A549 (cell line): Measurements from ENCODE around the gene MGAT5B. TPM values are rescaled to one million over a fixed set of nuclear protein-coding genes. Genes with fewer than 3 reads are reported as not detected.

Experiments
- ATAC-seq, 2 experiments: fragments of 200-7000 bp in 1 of 2; fragments of >200 bp in 1 of 2; cut with Nextera tagmentation in 1 of 2; cut with Tn5 transposase in 1 of 2; 3 replicates each; pipeline versions ENCODE4 v1.8.0 to v1.9.1; 2018 to 2020; ENCODE audit warnings: mild to moderate bottlenecking in 1 of 2, moderate library complexity in 1 of 2
- CTCF ChIA-PET: fragments of 300-600 bp; sonication (Branson Sonifier 250); formaldehyde crosslinking; extraction: SDS; loops from one replicate; lab custom pipeline; 2021; ENCODE audit warnings: antibody characterized with exemption, inconsistent platforms; lab: Yijun Ruan, JAX
- POLR2A ChIA-PET: fragments of 350-600 bp; formaldehyde crosslinking; extraction: SDS; loops from one replicate; lab custom pipeline; 2021; ENCODE audit warnings: antibody characterized with exemption, inconsistent platforms; lab: Yijun Ruan, JAX
- DNase-seq, 2 experiments: peaks; one replicate each; pipeline versions ENCODE4 v3.0.0 to v3.0.0-alpha.2; 2011 to 2016; ENCODE audit warnings: low read depth in 1 of 2, low spot score in 1 of 2
- FAIRE-seq: peaks from 2 replicates; lab custom pipeline; 2011; peaks lifted over from hg19 to GRCh38; lab: Jason Lieb, UNC
- H3K27ac ChIP-seq, 2 experiments: fragments of >200 bp; sonication (Bioruptor Twin); formaldehyde crosslinking; 3 replicates each; pipeline ENCODE4 v1.5.1; 2016 to 2017
- H3K4me1 ChIP-seq: fragments of >200 bp; sonication (Bioruptor Twin); formaldehyde crosslinking; 3 replicates; pipeline ENCODE4 v1.6.1; 2016
- H3K4me2 ChIP-seq: fragments of >200 bp; sonication (Bioruptor Twin); formaldehyde crosslinking; 3 replicates; pipeline ENCODE4 v1.6.1; 2016
- H3K4me3 ChIP-seq: fragments of >200 bp; sonication (Bioruptor Twin); formaldehyde crosslinking; 3 replicates; pipeline ENCODE4 v1.5.1; 2016
- H3K9me3 ChIP-seq: fragments of >200 bp; sonication (Bioruptor Twin); formaldehyde crosslinking; 3 replicates; pipeline ENCODE4 v1.6.1; 2016
- BCL3 ChIP-seq: fragments of >200 bp; sonication (Bioruptor Twin); formaldehyde crosslinking; IDR thresholded peaks from 3 replicates; pipeline ENCODE4 v1.6.1; 2016
- BHLHE40 ChIP-seq: IDR thresholded peaks from 2 replicates; pipeline ENCODE4 v1.6.1; 2012; ENCODE audit warnings: low read depth, low read length, inconsistent platforms
- CBX8 ChIP-seq: fragments of 200-600 bp; sonication (generic); IDR thresholded peaks from 2 replicates; pipeline ENCODE4 v1.6.1; 2016
- CEBPB ChIP-seq, 2 experiments: fragments of >200 bp in 1 of 2; sonication (Bioruptor Twin) in 1 of 2; formaldehyde crosslinking in 1 of 2; IDR thresholded peaks; 2 replicates each; pipeline ENCODE4 v1.6.1; 2012 to 2016
- CHD2 ChIP-seq: fragments of 150-350 bp; IDR thresholded peaks from 2 replicates; pipeline ENCODE4 v1.6.1; 2014; ENCODE audit warnings: low read length; ENCODE audit not compliant: partially characterized antibody
- CHD4 ChIP-seq: fragments of 200-600 bp; sonication (generic); IDR thresholded peaks from 2 replicates; pipeline ENCODE4 v1.6.1; 2016; ENCODE audit warnings: antibody characterized with exemption, mild to moderate bottlenecking, borderline replicate concordance
- CTCF ChIP-seq: fragments of >200 bp; sonication (Bioruptor Twin); formaldehyde crosslinking; IDR thresholded peaks from 3 replicates; pipeline ENCODE4 v1.5.1; 2016
- EHF ChIP-seq: fragments of 250-450 bp; sonication (Bioruptor Pico); IDR thresholded peaks from 2 replicates; pipeline ENCODE4 v1.5.0; 2020; ENCODE audit warnings: mild to moderate bottlenecking
- ESRRA ChIP-seq: fragments of 150-350 bp; IDR thresholded peaks from 2 replicates; pipeline ENCODE4 v1.6.1; 2014; ENCODE audit warnings: mild to moderate bottlenecking, low read length, borderline replicate concordance
- FOXS1 ChIP-seq: fragments of 250-450 bp; sonication (Bioruptor Pico); IDR thresholded peaks from 2 replicates; pipeline ENCODE4 v1.5.0; 2020; ENCODE audit warnings: mild to moderate bottlenecking, moderate library complexity
- GATA3 ChIP-seq: IDR thresholded peaks from 2 replicates; pipeline ENCODE4 v1.6.1; 2012; ENCODE audit warnings: borderline replicate concordance
- HDAC2 ChIP-seq: fragments of 200-600 bp; sonication (generic); IDR thresholded peaks from 2 replicates; pipeline ENCODE4 v1.6.1; 2016
- HES2 ChIP-seq: fragments of >200 bp; sonication (Bioruptor Twin); formaldehyde crosslinking; IDR thresholded peaks from 2 replicates; pipeline ENCODE4 v1.6.1; 2016
- MAX ChIP-seq: IDR thresholded peaks from 2 replicates; pipeline ENCODE4 v1.6.1; 2012
- NFE2L2 ChIP-seq: fragments of 150-350 bp; conservative IDR thresholded peaks from 2 replicates; pipeline ENCODE4 v1.6.1; 2014; ENCODE audit warnings: low read length
- NPAS2 ChIP-seq: fragments of 250-450 bp; sonication (Bioruptor Pico); IDR thresholded peaks from 2 replicates; pipeline ENCODE4 v1.8.0; 2022; ENCODE audit warnings: mild to moderate bottlenecking, moderate library complexity, borderline replicate concordance
- NR3C1 ChIP-seq: fragments of >200 bp; sonication (Bioruptor Twin); formaldehyde crosslinking; IDR thresholded peaks from 3 replicates; pipeline ENCODE4 v1.6.1; 2017
- POLR2A ChIP-seq: IDR thresholded peaks from 2 replicates; pipeline ENCODE4 v1.6.1; 2012; ENCODE audit warnings: mild to moderate bottlenecking, low read length
- SMC3 ChIP-seq: fragments of >200 bp; sonication (Bioruptor Twin); formaldehyde crosslinking; IDR thresholded peaks from 3 replicates; pipeline ENCODE4 v1.6.1; 2018; ENCODE audit warnings: inconsistent platforms
- SREBF2 ChIP-seq: fragments of 450-650 bp; IDR thresholded peaks from 2 replicates; pipeline ENCODE4 v1.6.1; 2014; ENCODE audit warnings: mild to moderate bottlenecking, moderate library complexity
- TFCP2L1 ChIP-seq: fragments of 250-450 bp; sonication (Bioruptor Pico); IDR thresholded peaks from 2 replicates; pipeline ENCODE4 v1.5.0; 2021; ENCODE audit warnings: mild to moderate bottlenecking
- TP53 ChIP-seq: fragments of 250-450 bp; sonication (Bioruptor Pico); IDR thresholded peaks from 2 replicates; pipeline ENCODE4 v1.5.0; 2021; ENCODE audit warnings: mild to moderate bottlenecking, moderate library complexity
- USF2 ChIP-seq: fragments of 450-650 bp; IDR thresholded peaks from 2 replicates; pipeline ENCODE4 v1.6.1; 2014; ENCODE audit warnings: antibody characterized with exemption
- ZFP36 ChIP-seq: fragments of 450-650 bp; IDR thresholded peaks from 2 replicates; pipeline ENCODE4 v1.6.1; 2014; ENCODE audit warnings: borderline replicate concordance; ENCODE audit not compliant: partially characterized antibody
- ZSCAN20 ChIP-seq: fragments of 250-450 bp; sonication (Bioruptor Pico); IDR thresholded peaks from 2 replicates; pipeline ENCODE4 v1.8.0; 2022; ENCODE audit warnings: mild to moderate bottlenecking, moderate library complexity
- WGBS: methylation state at CpG from one replicate; pipeline ENCODE4 v1.1.6; 2017; ENCODE audit errors: missing lambda C conversion rate; 5-methylcytosine and 5-hydroxymethylcytosine counted together
- polyA plus RNA-seq, 4 experiments: library from polyadenylated mRNA; depleted of rRNA in 3 of 4; stranded (reverse); fragments of >200 nt; fragmentation: RNase III in 1 of 4; extraction: RNeasy Plus Mini Kit Qiagen cat#74134 plus additional on column Dnase treatment in 1 of 4; gene quantifications; 2 replicates in 3 of 4; 3 replicates in 1 of 4; pipeline ENCODE4 v1.2.3, GENCODE V29; 2011 to 2017
- TF ChIP-seq, protein P1 (sequence below): fragments of 150-350 bp; IDR thresholded peaks from 2 replicates; pipeline ENCODE4 v1.6.1; 2014; ENCODE audit warnings: low read depth, mild to moderate bottlenecking, low read length
- TF ChIP-seq, protein P2 (sequence below): IDR thresholded peaks from 2 replicates; pipeline ENCODE4 v1.6.1; 2012; ENCODE audit warnings: low read depth, borderline replicate concordance
- TF ChIP-seq, protein P3 (sequence below): fragments of 250-450 bp; sonication (Bioruptor Pico); IDR thresholded peaks from 2 replicates; pipeline ENCODE4 v1.5.0; 2021; ENCODE audit warnings: mild to moderate bottlenecking, moderate library complexity, borderline replicate concordance

The MGAT5B gene
- polyA plus RNA-seq, 2 of the 4 experiments (the other 2 are of a cell fraction), result 7.6 to 22.8 TPM

DNA sequence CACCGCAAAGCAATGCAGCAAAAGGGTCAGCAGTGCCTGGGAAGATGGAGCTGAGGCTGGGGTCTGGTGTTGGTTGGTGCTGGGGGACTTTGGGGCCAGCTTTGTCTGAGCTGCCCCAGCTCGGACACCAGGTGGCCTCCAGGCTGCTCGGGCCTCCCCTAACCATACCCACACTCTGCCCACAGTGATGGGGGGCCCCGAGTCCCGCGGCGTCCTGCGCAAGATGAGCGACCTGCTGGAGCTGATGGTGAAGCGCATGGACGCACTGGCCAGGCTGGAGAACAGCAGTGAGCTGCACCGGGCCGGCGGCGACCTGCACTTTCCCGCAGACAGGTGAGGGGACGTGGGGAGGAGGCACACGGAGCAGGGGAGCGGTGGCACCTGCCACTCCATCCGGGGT lies 13.8 kb downstream of the MGAT5B start:
- H3K4me3 ChIP-seq, result no peak overlapping the region
- DNase-seq (no peak), ATAC-seq (no peak), FAIRE-seq (no peak)
- H3K27ac ChIP-seq, result no peak overlapping the region
- H3K9me3 ChIP-seq, result no peaks in the 10 kb centered on the region
- no peak overlapping the region for H3K4me2 ChIP-seq
- H3K4me1 ChIP-seq, result no peaks in the 10 kb centered on the region
- POLR2A ChIA-PET, result no interaction called here
- CTCF ChIA-PET, result interaction anchor here (0.9 to 10.9 kb wide), 6 partner anchors 9 to 205 kb away, joined by 3 to 100 read pairs (median 4); partner anchors contain the start of gene MGAT5B
- WGBS, result 85% methylated on average over 20 of the region's 20 CpGs
- no peak for TF ChIP-seq HES2
- no peak for TF ChIP-seq ZFP36
- TF ChIP-seq GATA3, result no peak
- no peak for TF ChIP-seq USF2
- TF ChIP-seq CTCF, result no peak
- no peak for TF ChIP-seq SMC3
- no peak for TF ChIP-seq SREBF2
- no peak for TF ChIP-seq CBX8
- no peak for TF ChIP-seq CHD4
- no peak for TF ChIP-seq FOXS1 (CRISPR knock-in tag)
- no peak for TF ChIP-seq ESRRA
- no peak for TF ChIP-seq NFE2L2
- no peak for TF ChIP-seq NR3C1
- TF ChIP-seq, protein P1, sequence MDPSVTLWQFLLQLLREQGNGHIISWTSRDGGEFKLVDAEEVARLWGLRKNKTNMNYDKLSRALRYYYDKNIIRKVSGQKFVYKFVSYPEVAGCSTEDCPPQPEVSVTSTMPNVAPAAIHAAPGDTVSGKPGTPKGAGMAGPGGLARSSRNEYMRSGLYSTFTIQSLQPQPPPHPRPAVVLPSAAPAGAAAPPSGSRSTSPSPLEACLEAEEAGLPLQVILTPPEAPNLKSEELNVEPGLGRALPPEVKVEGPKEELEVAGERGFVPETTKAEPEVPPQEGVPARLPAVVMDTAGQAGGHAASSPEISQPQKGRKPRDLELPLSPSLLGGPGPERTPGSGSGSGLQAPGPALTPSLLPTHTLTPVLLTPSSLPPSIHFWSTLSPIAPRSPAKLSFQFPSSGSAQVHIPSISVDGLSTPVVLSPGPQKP, result no peak
- TF ChIP-seq NPAS2 (CRISPR knock-in tag), result no peak
- no peak for TF ChIP-seq CEBPB (IDR thresholded peaks at IDR 0.05)
- no peak for TF ChIP-seq HDAC2
- TF ChIP-seq BCL3, result no peak
- no peak for TF ChIP-seq MAX

DNA sequence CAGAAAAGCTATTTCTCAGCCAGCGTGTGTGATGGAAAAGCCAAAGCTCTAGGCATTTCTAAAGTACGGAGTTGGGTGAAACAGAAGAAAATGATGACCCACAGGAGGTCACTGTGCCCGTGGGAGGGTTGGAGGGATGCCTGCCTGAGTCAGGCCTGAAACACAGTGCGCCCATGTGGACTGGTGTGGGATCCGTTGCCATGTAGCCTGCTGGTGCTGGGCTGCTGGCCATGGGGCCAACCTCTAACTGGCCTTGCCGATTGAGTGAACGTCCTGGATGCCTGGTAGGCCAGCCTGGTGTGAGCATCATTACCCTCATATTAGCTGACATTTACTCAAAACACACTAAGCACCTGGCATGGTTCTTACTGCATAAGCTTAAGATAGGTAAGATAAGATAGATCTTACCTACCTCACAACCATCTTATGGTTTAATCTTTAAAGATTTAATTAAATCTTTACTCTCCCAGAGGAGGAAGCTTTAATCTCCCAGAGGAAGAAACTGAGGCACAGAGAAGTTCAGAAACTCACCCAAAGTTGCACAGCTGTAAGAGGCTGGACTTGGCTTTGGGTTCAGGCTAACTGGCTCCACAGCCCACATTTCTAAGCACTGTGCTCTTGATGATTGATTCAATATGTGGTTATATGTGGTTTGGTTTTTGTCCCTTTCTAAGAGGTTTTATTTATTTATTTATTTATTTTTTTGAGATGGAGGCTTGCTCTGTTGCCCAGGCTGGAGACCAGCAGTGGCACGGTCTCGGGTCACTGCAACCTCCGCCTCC lies 15.7 kb downstream of the MGAT5B start:
- TF ChIP-seq, protein P2, sequence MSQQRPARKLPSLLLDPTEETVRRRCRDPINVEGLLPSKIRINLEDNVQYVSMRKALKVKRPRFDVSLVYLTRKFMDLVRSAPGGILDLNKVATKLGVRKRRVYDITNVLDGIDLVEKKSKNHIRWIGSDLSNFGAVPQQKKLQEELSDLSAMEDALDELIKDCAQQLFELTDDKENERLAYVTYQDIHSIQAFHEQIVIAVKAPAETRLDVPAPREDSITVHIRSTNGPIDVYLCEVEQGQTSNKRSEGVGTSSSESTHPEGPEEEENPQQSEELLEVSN, result no peak
- TF ChIP-seq EHF (CRISPR knock-in tag) (no peak), POLR2A (no peak), ZSCAN20 (CRISPR knock-in tag) (no peak), TP53 (CRISPR knock-in tag) (no peak), USF2 (no peak), CHD2 (no peak), BHLHE40 (no peak), NFE2L2 (no peak), TFCP2L1 (CRISPR knock-in tag) (no peak)
- TF ChIP-seq, protein P3, sequence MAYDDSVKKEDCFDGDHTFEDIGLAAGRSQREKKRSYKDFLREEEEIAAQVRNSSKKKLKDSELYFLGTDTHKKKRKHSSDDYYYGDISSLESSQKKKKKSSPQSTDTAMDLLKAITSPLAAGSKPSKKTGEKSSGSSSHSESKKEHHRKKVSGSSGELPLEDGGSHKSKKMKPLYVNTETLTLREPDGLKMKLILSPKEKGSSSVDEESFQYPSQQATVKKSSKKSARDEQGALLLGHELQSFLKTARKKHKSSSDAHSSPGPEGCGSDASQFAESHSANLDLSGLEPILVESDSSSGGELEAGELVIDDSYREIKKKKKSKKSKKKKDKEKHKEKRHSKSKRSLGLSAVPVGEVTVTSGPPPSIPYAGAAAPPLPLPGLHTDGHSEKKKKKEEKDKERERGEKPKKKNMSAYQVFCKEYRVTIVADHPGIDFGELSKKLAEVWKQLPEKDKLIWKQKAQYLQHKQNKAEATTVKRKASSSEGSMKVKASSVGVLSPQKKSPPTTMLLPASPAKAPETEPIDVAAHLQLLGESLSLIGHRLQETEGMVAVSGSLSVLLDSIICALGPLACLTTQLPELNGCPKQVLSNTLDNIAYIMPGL (CRISPR knock-in tag), result no peak
- ATAC-seq (no peak), DNase-seq (no peak), FAIRE-seq (no peak)
- no peak overlapping the region for H3K4me3 ChIP-seq
- H3K4me2 ChIP-seq, result no peak overlapping the region
- CTCF ChIA-PET, result interaction anchor here (1.1 to 10.9 kb wide), 7 partner anchors 8 to 546 kb away, joined by 3 to 100 read pairs (median 4); partner anchors contain the start of gene MGAT5B
- H3K27ac ChIP-seq, result no peak overlapping the region
- no peaks in the 10 kb centered on the region for H3K9me3 ChIP-seq
- POLR2A ChIA-PET, result interaction anchor here (0.6 to 1.7 kb wide), 2 partner anchors 12 to 149 kb away, joined by 3 to 7 read pairs; no protein-coding TSS in a partner anchor
- H3K4me1 ChIP-seq, result no peaks in the 10 kb centered on the region
- WGBS, result 89% methylated on average over 10 of the region's 10 CpGs
